ENCODE data around the gene SERPINE1. TPM values are rescaled to one million over a fixed set of nuclear protein-coding genes. Genes with fewer than 3 reads are reported as not detected.
"Not testable (repeated sequence)": the region's sequence is repeated elsewhere in the genome, so short reads cannot be mapped to it uniquely, and the experiment has no call there.

The SERPINE1 gene
- polyA plus RNA-seq, 3 donors from 2014 or later: 1.4 to 1.5 TPM; not detected in 1

DNA sequence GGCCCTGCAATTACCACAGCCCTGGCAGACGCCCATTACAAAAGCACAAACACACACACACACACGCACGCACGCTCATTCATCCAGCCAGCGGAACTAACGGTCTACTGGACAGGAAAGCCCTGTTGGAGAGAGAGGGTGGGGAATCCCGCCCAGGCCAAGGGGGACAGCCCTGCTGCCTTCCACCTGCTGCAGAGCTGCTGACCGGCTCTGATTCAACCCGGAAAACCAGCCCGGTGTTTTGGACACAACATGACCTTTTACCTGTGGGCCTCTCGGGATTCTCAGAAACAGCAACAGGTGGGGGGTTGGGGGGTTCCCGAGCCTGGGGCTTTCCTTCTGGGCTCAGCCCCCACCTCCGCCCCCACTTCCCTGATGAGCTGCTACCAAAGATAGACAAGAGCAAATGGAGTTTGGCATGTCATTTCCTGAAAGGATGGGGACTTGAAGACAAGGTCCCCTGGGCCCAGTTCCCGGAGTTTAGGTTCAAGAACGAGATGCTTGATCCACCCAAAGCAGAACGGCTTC, 18.5 kb upstream of the SERPINE1 start:
- Mint-ChIP-seq H3K36me3 (no peaks in the 10 kb centered on the region), H3K9me3 (no peaks in the 10 kb centered on the region), H3K27me3 (ENCODE audit: low read depth in 3 of 3) (peaks cover 0 to 4% (median 0%) of the 10 kb centered on the region in 3 donors), H3K4me3 (no peak overlapping the region), H3K27ac (no peak overlapping the region), H3K4me1 (no peaks in the 10 kb centered on the region)
- no peak for DNase-seq

DNA sequence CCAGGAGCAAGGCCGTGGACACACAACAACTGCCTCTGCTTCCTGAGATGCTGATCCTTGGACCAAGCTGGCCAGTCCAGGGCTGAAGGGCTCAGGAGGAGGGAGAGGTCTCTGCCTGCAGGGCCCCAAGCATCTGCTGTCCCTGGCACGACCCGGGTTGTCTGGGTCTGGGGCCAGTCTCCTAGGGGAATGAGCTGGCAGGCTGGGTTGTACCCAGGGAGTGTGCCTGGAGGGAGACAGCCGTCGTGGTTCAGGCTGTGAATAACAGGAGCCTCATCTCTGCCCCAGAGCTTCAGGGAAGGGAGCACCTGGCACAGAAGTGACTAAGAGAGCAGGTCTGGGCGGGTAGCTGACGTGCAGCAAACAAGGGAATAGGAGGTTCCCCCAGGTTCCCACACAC, 17.9 kb upstream of the SERPINE1 start:
- Mint-ChIP-seq H3K36me3 (no peaks in the 10 kb centered on the region), H3K4me1 (no peaks in the 10 kb centered on the region), H3K27me3 (ENCODE audit: low read depth in 3 of 3) (peaks cover 0 to 2% (median 0%) of the 10 kb centered on the region in 3 donors), H3K27ac (no peak overlapping the region), H3K4me3 (no peak overlapping the region), H3K9me3 (no peaks in the 10 kb centered on the region)
- DNase-seq: no peak

DNA sequence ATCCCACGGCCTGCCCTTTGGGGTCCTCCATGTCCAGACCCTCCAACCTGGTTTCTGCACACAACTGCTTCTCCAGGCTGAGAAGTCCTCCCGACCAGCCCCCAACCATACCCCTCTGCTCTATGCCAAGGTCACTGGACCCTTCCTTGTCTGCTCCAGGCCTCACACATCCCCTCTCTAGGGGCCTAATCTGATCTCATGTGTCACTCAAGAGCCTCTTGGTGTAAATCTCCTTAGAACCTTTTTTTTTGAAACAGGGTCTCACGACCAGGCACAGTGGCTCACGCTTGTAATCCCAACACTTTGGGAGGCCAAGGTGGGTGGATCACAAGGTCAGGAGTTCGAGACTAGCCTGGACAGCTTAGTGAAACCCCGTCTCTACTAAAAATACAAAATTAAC, 17.5 kb upstream of the SERPINE1 start:
- no peak for DNase-seq
- no peaks in the 10 kb centered on the region for H3K36me3 Mint-ChIP-seq
- H3K27me3 Mint-ChIP-seq (ENCODE audit: low read depth in 3 of 3): peaks cover 0 to 2% (median 0%) of the 10 kb centered on the region in 3 donors
- H3K4me1 Mint-ChIP-seq: no peaks in the 10 kb centered on the region
- no peak overlapping the region for H3K27ac Mint-ChIP-seq
- H3K4me3 Mint-ChIP-seq: no peak overlapping the region
- H3K9me3 Mint-ChIP-seq: no peaks in the 10 kb centered on the region

DNA sequence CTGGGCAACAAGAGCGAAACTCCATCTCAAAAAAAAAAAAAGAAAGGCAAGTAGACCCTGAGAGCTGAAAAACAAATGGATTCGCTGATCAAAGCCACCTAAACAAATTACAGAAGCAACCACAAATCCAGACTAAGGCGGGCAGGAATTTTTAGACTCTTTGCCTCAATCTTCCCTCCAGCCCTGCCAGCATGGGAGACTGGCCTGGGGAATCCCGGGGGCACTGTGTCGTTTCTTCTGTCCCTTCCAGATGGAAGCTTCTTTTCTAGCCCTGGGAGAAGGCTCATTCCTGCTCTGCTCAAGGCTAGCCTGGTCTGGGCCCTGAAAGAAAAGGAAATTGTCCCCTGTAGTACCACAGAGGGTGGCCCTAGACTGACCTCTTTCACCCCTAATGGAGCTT, 15.6 kb upstream of the SERPINE1 start:
- H3K9me3 Mint-ChIP-seq: no peaks in the 10 kb centered on the region
- DNase-seq: no peak
- no peaks in the 10 kb centered on the region for H3K36me3 Mint-ChIP-seq
- H3K4me1 Mint-ChIP-seq: no peaks in the 10 kb centered on the region
- no peak overlapping the region for H3K4me3 Mint-ChIP-seq
- H3K27ac Mint-ChIP-seq: no peak overlapping the region
- no peaks in the 10 kb centered on the region for H3K27me3 Mint-ChIP-seq (ENCODE audit: low read depth in 3 of 3)

DNA sequence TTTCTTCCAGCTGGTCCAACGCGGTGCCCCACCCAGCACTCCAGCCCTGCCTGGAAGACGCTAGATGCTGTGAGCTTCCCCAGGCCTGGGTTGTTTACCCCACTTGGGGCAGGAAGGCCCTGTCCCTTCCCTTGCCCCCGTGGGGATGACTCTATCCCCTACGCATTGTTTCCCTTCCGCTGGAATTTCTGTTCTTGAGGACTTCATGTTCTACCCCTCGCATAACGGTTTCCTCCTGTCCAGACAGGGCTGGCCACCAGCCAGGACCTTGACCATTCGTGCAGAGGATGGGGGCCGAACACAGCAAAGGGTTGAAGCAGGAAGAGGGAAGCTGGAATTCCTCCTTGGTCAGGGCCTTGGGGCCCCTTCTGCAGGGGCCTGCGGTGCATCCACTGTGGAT, 14.7 kb upstream of the SERPINE1 start:
- Mint-ChIP-seq H3K9me3 (no peaks in the 10 kb centered on the region), H3K36me3 (no peaks in the 10 kb centered on the region), H3K4me3 (no peak overlapping the region), H3K27ac (no peak overlapping the region), H3K27me3 (ENCODE audit: low read depth in 3 of 3) (no peaks in the 10 kb centered on the region), H3K4me1 (no peaks in the 10 kb centered on the region)
- no peak for DNase-seq

DNA sequence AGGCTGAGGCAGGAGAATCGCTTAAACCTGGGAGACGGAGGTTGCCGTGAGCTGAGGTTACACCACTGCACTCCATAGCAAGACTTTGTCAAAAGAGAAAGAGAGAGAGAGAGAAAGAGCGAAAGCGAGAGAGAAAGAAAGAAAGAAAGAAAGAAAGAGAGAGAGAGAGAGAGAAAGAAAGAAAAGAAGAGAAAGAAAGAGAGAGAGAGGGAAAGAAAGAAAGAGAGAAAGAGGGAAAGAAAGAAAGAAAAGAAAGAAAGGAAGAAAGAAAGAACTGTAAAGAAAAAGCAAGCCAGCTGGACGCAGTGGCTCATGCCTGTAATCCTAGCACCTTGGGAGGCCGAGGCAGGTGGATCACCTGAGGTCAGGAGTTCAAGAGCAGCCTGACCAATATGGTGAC, 13.8 kb upstream of the SERPINE1 start:
- H3K27ac Mint-ChIP-seq; DNase-seq; H3K27me3 Mint-ChIP-seq (ENCODE audit: low read depth in 3 of 3); H3K36me3 Mint-ChIP-seq; H3K9me3 Mint-ChIP-seq; H3K4me1 Mint-ChIP-seq; H3K4me3 Mint-ChIP-seq: not testable (repeated sequence)

DNA sequence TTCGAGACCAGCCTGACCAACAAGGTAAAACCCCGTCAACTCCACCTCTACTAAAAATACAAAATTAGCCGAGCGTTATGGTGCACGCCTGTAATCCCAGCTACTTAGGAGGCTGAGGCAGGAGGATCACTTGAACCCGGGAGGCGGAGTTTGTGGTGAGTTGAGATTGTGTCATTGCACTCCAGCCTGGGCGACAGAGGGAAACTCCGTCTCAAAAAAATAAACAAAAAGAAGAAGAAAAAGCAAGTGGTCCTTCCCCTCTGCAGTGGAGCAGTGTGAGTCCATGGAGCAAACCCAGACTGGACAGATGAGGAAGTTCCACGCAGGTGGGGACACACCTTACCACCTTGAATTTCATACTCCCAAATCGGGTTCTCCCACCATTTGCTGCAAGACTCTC, 13.1 kb upstream of the SERPINE1 start:
- H3K27me3 Mint-ChIP-seq (ENCODE audit: low read depth in 3 of 3): no peaks in the 10 kb centered on the region
- no peak for DNase-seq
- no peaks in the 10 kb centered on the region for H3K36me3 Mint-ChIP-seq
- H3K4me1 Mint-ChIP-seq: no peaks in the 10 kb centered on the region
- H3K9me3 Mint-ChIP-seq: no peaks in the 10 kb centered on the region
- H3K27ac Mint-ChIP-seq: no peak overlapping the region
- no peak overlapping the region for H3K4me3 Mint-ChIP-seq

DNA sequence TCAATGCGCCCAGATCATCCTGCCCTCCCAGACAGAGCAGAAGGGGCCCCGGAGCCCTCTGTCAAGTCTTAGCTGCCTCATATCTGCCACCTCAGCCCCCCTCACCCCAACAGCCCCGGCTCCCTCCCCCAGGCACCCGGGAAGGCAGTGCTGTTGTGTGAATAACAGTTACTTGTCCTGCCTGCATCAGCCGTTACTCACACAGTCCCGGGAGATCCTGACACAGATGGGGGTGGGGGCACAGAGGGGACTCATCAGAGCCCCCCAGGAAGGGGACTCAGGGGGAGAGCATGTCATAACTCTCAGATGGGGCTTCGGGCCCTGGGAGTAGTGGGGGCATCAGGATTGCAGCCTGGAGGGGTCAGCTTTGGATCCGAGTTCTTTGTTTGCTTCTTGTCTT, 12.4 kb upstream of the SERPINE1 start:
- H3K36me3 Mint-ChIP-seq: no peaks in the 10 kb centered on the region
- no peak for DNase-seq
- no peaks in the 10 kb centered on the region for H3K27me3 Mint-ChIP-seq (ENCODE audit: low read depth in 3 of 3)
- no peak overlapping the region for H3K27ac Mint-ChIP-seq
- no peaks in the 10 kb centered on the region for H3K9me3 Mint-ChIP-seq
- H3K4me3 Mint-ChIP-seq: no peak overlapping the region
- H3K4me1 Mint-ChIP-seq: no peaks in the 10 kb centered on the region

DNA sequence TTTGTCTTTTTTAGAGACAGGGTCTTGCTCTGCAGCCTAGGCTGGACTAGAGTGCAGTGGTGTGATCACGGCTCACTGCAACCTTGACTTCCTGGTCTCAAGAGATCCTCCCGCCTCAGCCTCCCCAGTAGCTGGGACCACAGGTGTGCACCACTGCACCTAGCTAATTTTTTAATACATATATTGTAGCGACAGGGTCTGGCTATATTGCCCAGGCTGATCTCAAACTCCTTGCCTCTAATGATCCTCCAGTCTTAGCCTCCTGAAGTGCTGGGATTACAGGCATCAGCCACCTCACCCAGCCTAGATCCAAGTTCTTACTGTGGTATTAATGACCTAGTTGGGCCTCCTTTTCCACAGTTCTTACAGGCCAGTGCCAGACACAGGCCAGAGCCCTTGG, 11.7 kb upstream of the SERPINE1 start:
- no peak overlapping the region for H3K27ac Mint-ChIP-seq

DNA sequence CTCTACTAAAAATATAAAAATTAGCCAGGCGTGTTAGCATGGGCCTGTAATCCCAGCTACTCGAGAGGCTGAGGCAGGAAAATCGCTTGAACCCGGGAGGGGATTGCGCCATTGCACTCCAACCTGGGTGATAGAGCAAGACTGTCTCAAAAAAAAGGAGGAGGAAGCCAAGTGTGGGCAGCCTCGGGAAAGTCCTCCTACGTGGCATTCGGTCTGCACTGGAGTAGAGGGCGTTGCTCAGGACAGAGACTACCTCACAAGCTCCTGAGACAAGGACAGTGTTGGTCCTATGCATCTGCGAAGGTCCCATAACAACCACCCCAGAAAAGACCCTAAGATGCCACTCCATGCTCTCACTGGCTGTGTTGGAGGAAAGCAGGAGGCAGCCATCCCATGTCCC, 10.0 kb upstream of the SERPINE1 start:
- Mint-ChIP-seq H3K4me1 (no peaks in the 10 kb centered on the region), H3K4me3 (no peak overlapping the region), H3K27ac (no peak overlapping the region), H3K36me3 (no peaks in the 10 kb centered on the region), H3K27me3 (ENCODE audit: low read depth in 3 of 3) (peaks cover 0 to under 1% (median 0%) of the 10 kb centered on the region in 3 donors), H3K9me3 (no peaks in the 10 kb centered on the region)
- no peak for DNase-seq

More for the DNA sequence above, 11.7 kb upstream of the SERPINE1 start:
- no peaks in the 10 kb centered on the region for H3K4me1 Mint-ChIP-seq
- no peak for DNase-seq
- H3K9me3 Mint-ChIP-seq: no peaks in the 10 kb centered on the region
- H3K27me3 Mint-ChIP-seq (ENCODE audit: low read depth in 3 of 3): no peaks in the 10 kb centered on the region
- no peaks in the 10 kb centered on the region for H3K36me3 Mint-ChIP-seq
- no peak overlapping the region for H3K4me3 Mint-ChIP-seq

DNA sequence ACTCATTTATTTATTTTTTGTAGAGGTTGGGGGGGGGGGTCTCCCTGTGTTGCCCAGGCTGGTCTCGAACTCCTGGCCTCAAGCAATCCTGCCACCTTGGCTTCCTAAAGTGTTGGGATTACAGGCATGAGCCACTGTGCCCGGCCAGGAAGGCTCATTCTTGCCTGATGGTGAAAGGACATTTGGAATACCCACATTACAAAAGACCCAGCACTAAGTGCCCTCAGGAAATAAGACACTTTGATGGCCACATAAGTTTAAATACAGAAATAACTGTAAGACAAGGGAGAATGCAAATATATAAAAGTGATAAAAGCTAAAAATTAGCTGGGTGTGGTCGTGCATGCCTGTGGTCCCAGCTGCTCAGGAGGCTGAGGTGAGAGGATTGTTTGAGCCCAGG, 8.0 kb upstream of the SERPINE1 start:
- Mint-ChIP-seq H3K9me3 (no peaks in the 10 kb centered on the region), H3K36me3 (no peaks in the 10 kb centered on the region), H3K4me1 (no peaks in the 10 kb centered on the region), H3K4me3 (no peak overlapping the region), H3K27ac (no peak overlapping the region), H3K27me3 (ENCODE audit: low read depth in 3 of 3) (peaks cover 0 to 14% (median 6%) of the 10 kb centered on the region in 3 donors)
- no peak for DNase-seq

DNA sequence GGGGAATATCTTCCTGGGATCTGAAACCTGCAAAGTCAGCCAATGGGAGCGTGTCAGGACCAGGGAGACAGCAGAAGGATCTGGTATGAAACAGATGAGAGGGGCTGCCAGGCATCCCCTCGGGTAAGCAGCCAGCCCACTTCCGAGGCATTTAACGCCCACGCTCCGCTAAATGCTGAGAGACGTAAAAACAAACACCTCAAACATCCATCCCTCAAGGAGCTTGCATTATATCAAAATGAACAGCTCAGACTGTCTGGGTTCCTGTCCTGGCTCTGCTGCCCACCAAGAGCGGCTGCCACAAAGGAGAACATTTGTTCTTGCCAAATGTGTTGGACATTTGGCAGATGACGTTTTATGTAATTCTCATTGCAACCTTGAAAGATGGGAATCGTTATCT, 7.0 kb upstream of the SERPINE1 start:
- Mint-ChIP-seq H3K9me3 (no peaks in the 10 kb centered on the region), H3K27me3 (ENCODE audit: low read depth in 3 of 3) (peaks cover 2 to 18% (median 6%) of the 10 kb centered on the region in 3 donors), H3K4me3 (no peak overlapping the region), H3K27ac (no peak overlapping the region), H3K36me3 (no peaks in the 10 kb centered on the region), H3K4me1 (peaks cover 5 to 7% of the 10 kb centered on the region in 2 donors)
- no peak for DNase-seq

DNA sequence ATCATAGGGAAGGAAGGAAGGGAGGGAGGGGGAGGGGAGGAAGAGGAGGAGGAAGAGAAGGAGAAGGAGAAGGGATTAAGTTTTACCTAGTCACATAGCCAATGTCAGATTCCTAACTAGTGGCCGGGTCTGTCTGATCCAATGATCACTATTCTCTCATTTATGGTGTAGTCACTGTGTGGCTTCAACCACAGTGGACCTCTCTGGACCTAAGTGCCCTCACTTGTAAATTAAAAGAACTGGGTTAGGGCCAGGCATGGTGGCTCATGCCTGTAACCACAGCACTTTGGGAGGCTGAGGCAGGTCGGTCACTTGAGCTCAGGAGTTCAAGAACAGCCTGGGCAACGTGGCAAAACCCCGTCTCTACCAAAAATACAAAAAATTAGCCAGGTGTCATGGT, 6.6 kb upstream of the SERPINE1 start:
- Mint-ChIP-seq H3K4me1 (peaks cover 9 to 10% of the 10 kb centered on the region in 2 donors), H3K27me3 (ENCODE audit: low read depth in 3 of 3) (peaks cover 2 to 20% (median 6%) of the 10 kb centered on the region in 3 donors), H3K27ac (no peak overlapping the region), H3K4me3 (no peak overlapping the region), H3K9me3 (no peaks in the 10 kb centered on the region), H3K36me3 (no peaks in the 10 kb centered on the region)
- DNase-seq: no peak

DNA sequence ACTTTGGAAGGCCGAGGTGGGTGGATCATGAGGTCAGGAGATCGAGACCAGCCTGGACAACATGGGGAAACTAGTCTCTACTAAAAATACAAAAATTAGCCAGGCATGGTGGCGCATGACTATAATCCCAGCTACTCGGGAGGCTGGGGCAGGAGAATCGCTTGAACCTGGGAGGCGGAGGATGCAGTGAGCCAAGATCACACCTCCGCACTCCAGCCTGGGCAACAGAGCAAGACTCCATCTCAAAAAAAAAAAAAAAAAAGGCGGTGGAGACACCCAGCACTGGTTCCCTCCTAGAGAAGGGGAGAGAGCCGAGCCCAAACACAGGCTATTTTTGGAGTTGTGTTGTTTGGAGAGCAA, 5.3 kb upstream of the SERPINE1 start:
- H3K9me3 Mint-ChIP-seq, H3K36me3 Mint-ChIP-seq, DNase-seq, H3K27ac Mint-ChIP-seq: not testable (repeated sequence)
- Mint-ChIP-seq H3K4me3 (peak overlapping the region in 1 of 5 donors; percentile 40), H3K27me3 (ENCODE audit: low read depth in 3 of 3) (peaks cover 7 to 25% (median 10%) of the 10 kb centered on the region in 3 donors), H3K4me1 (peaks cover 21 to 23% of the 10 kb centered on the region in 2 donors)

All from immature natural killer cell (primary cell).